HepG2 (cell line): ENCODE results near the gene CTAGE9. TPM values are rescaled to one million over a fixed set of nuclear protein-coding genes. Genes with fewer than 3 reads are reported as not detected.

Experiments
- AKAP8 ChIP-seq: sonication (generic); formaldehyde crosslinking; IDR thresholded peaks from 2 replicates; pipeline ENCODE4 v1.5.1; 2020; ENCODE audit warnings: mild to moderate bottlenecking, missing genetic modification reagents
- ARNTL ChIP-seq: sonication (generic); formaldehyde crosslinking; IDR thresholded peaks from 2 replicates; pipeline ENCODE4 v1.4.0; 2020; ENCODE audit warnings: mild to moderate bottlenecking, missing genetic modification reagents
- ATF7 ChIP-seq, 2 experiments: fragments of 450-650 bp in 1 of 2; sonication (generic) in 1 of 2; formaldehyde crosslinking in 1 of 2; IDR thresholded peaks; 2 replicates each; pipeline versions ENCODE4 v1.4.0 to v1.6.1; 2016 to 2020; ENCODE audit warnings: antibody characterized with exemption in 1 of 2, mild to moderate bottlenecking in 1 of 2, missing genetic modification reagents in 1 of 2
- FOXO1 ChIP-seq: sonication (generic); formaldehyde crosslinking; IDR thresholded peaks from 2 replicates; pipeline ENCODE4 v1.4.0; 2020; ENCODE audit warnings: missing genetic modification reagents
- MEIS1 ChIP-seq: sonication (generic); formaldehyde crosslinking; IDR thresholded peaks from 2 replicates; pipeline ENCODE4 v1.9.0; 2021; ENCODE audit warnings: mild to moderate bottlenecking, missing genetic modification reagents, moderate library complexity, borderline replicate concordance
- SP140L ChIP-seq: sonication (generic); formaldehyde crosslinking; IDR thresholded peaks from 2 replicates; pipeline ENCODE4 v1.4.0; 2020; ENCODE audit warnings: missing genetic modification reagents, borderline replicate concordance
- TGIF2 ChIP-seq: IDR thresholded peaks from 2 replicates; pipeline ENCODE4 v1.6.1; 2016; ENCODE audit warnings: control low read depth, missing compliant biosample characterization
- YEATS2 ChIP-seq: sonication (generic); formaldehyde crosslinking; IDR thresholded peaks from 2 replicates; pipeline ENCODE4 v1.4.0; 2020; ENCODE audit warnings: missing genetic modification reagents, borderline replicate concordance
- ZNF224 ChIP-seq: sonication (generic); formaldehyde crosslinking; IDR thresholded peaks from 2 replicates; pipeline ENCODE4 v1.5.0; 2020; ENCODE audit warnings: mild to moderate bottlenecking, missing genetic modification reagents
- ZNF225 ChIP-seq: sonication (generic); formaldehyde crosslinking; IDR thresholded peaks from 2 replicates; pipeline ENCODE4 v1.4.0; 2020; ENCODE audit warnings: mild to moderate bottlenecking, missing genetic modification reagents
- ZNF441 ChIP-seq: sonication (generic); formaldehyde crosslinking; IDR thresholded peaks from 2 replicates; pipeline ENCODE4 v1.7.0; 2021; ENCODE audit warnings: missing genetic modification reagents, borderline replicate concordance
- ZNF552 ChIP-seq: sonication (generic); formaldehyde crosslinking; IDR thresholded peaks from 2 replicates; pipeline ENCODE4 v1.9.0; 2022; ENCODE audit warnings: missing genetic modification reagents, mild to moderate bottlenecking, borderline replicate concordance
- ZNF788 ChIP-seq: sonication (generic); formaldehyde crosslinking; IDR thresholded peaks from 2 replicates; pipeline ENCODE4 v1.5.0; 2020; ENCODE audit warnings: mild to moderate bottlenecking, missing genetic modification reagents, borderline replicate concordance
- ZSCAN29 ChIP-seq: sonication (generic); formaldehyde crosslinking; conservative IDR thresholded peaks from 2 replicates; pipeline ENCODE4 v1.4.0; 2020; ENCODE audit warnings: mild to moderate bottlenecking, missing genetic modification reagents
- polyA plus RNA-seq, 8 experiments: library from polyadenylated mRNA; depleted of rRNA in 3 of 8; stranded (reverse) in 7 of 8; unstranded in 1 of 8; fragments of >200 nt; fragmentation: Illumina TruSeq in 4 of 8; extraction: Trizol in 4 of 8; gene quantifications; 2 replicates each; pipeline versions ENCODE4 v1.2.1 to v1.2.3, GENCODE V29; 2011 to 2016; ENCODE audit warnings: low read depth in 4 of 8, missing spikeins in 1 of 8, mixed read lengths in 1 of 8; ENCODE audit not compliant: insufficient read depth in 1 of 8
- total RNA-seq, 5 experiments: library from RNA; depleted of rRNA; stranded (reverse); fragments of >200 nt; fragmentation: Illumina TruSeq; extraction: Trizol; gene quantifications; 2 replicates each; pipeline ENCODE4 v1.2.3, GENCODE V29; 2016; ENCODE audit warnings: low read depth in 1 of 5
- TF ChIP-seq, protein P1 (sequence below): sonication (generic); formaldehyde crosslinking; IDR thresholded peaks from 2 replicates; pipeline ENCODE4 v1.5.1; 2020; ENCODE audit warnings: mild to moderate bottlenecking, missing genetic modification reagents, moderate library complexity
- TF ChIP-seq, protein P2 (sequence below), 2 experiments: sonication (generic) in 1 of 2; formaldehyde crosslinking in 1 of 2; IDR thresholded peaks; 2 replicates each; pipeline versions ENCODE4 v1.4.0 to v1.6.1; 2016 to 2020; ENCODE audit warnings: borderline replicate concordance in 1 of 2, low read depth in 1 of 2, mild to moderate bottlenecking in 1 of 2, missing genetic modification reagents in 1 of 2
- TF ChIP-seq, protein P3 (sequence below), 2 experiments: fragments of 450-650 bp in 1 of 2; sonication (generic) in 1 of 2; formaldehyde crosslinking; IDR thresholded peaks; 2 replicates each; pipeline versions ENCODE4 v1.5.0 to v1.8.0; 2020 to 2022; ENCODE audit warnings: mild to moderate bottlenecking in 1 of 2, missing genetic modification reagents in 1 of 2
- TF ChIP-seq, protein P4 (sequence below): IDR thresholded peaks from 2 replicates; pipeline ENCODE4 v1.6.1; 2016; ENCODE audit warnings: low read depth

Gene CTAGE9
- total and polyA plus RNA-seq, 2 of the 13 experiments (the other 11 are each of a cell fraction or from before 2014, with no cell fraction given), result not detected

DNA sequence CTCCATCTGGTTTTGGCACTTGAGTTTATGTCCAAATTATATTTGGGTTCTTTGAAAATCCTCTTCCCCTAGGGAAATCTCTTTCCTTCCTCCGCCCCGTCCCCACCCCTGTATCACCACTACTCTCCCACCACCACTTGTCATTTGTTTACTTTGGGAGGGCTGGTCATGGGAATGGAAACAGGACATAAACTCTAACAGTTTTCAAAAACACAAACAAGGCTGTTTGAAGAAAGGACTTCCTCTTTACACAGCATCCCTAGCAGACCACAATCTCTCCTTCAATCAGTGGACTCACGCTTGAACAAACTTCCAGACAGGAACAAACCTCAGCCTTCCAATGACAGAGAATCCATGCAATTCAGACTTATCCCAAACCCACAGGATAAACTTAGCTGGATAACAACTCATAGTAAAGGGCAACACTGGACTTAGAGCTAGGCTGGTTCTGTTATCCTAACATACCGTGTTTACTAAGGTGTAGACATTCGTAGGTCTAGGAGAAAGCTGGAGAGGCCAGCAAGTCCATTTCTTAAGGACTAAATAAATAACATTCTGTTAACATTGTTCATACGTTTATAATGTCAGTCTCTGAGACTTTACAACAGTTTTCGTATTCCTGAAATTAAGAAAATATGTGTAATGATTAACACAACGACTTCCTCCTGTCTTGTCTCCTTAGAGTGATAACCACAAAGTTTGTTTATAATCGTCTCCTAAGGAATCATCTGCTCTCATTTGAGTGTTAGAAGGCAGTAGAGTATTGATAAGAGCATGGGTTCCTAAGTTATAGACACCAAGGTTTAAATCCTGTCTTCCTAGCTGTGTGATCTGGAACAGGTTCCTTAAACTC is 44.1 kb upstream of the CTAGE9 start (continued):
- TF ChIP-seq, protein P1, sequence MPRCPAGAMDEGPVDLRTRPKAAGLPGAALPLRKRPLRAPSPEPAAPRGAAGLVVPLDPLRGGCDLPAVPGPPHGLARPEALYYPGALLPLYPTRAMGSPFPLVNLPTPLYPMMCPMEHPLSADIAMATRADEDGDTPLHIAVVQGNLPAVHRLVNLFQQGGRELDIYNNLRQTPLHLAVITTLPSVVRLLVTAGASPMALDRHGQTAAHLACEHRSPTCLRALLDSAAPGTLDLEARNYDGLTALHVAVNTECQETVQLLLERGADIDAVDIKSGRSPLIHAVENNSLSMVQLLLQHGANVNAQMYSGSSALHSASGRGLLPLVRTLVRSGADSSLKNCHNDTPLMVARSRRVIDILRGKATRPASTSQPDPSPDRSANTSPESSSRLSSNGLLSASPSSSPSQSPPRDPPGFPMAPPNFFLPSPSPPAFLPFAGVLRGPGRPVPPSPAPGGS (CRISPR knock-in tag), result 0 out of 2 replicates have a peak, but pooled peaks have one; percentile 39
- TF ChIP-seq AKAP8 (peak; percentile 73; the same call in 1 of the 2 replicates), YEATS2 (CRISPR knock-in tag) (no peak; the same call in 1 of the 2 replicates), FOXO1 (peak; percentile 96), ZNF788 (CRISPR knock-in tag) (peak; percentile 71; the same call in 1 of the 2 replicates), ARNTL (CRISPR knock-in tag) (peak; percentile 39), ATF7 (IDR thresholded peaks at IDR 0.05) (no peak), ATF7 (CRISPR knock-in tag; IDR thresholded peaks at IDR 0.05) (peak; percentile 51; the same call in 1 of the 2 replicates), MEIS1 (CRISPR knock-in tag) (peak; percentile 81), ZNF225 (no peak), ZNF552 (no peak), ZNF224 (CRISPR knock-in tag) (no peak), SP140L (CRISPR knock-in tag) (0 out of 2 replicates have a peak, but pooled peaks have one; percentile 35), TGIF2 (CRISPR knock-in tag) (no peak), ZNF441 (CRISPR knock-in tag) (peak; percentile 28; the same call in 1 of the 2 replicates), ZSCAN29 (0 out of 2 replicates have a peak, but pooled peaks have one; percentile 84)
- TF ChIP-seq, protein P2, sequence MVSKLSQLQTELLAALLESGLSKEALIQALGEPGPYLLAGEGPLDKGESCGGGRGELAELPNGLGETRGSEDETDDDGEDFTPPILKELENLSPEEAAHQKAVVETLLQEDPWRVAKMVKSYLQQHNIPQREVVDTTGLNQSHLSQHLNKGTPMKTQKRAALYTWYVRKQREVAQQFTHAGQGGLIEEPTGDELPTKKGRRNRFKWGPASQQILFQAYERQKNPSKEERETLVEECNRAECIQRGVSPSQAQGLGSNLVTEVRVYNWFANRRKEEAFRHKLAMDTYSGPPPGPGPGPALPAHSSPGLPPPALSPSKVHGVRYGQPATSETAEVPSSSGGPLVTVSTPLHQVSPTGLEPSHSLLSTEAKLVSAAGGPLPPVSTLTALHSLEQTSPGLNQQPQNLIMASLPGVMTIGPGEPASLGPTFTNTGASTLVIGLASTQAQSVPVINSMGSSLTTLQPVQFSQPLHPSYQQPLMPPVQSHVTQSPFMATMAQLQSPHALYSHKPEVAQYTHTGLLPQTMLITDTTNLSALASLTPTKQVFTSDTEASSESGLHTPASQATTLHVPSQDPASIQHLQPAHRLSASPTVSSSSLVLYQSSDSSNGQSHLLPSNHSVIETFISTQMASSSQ (IDR thresholded peaks at IDR 0.05; ENCODE audit: low read depth), result peak; percentile 70
- TF ChIP-seq, protein P2 (CRISPR knock-in tag; IDR thresholded peaks at IDR 0.05; ENCODE audit: borderline replicate concordance), result peak; percentile 91; the same call in 1 of the 2 replicates
- TF ChIP-seq, protein P3, sequence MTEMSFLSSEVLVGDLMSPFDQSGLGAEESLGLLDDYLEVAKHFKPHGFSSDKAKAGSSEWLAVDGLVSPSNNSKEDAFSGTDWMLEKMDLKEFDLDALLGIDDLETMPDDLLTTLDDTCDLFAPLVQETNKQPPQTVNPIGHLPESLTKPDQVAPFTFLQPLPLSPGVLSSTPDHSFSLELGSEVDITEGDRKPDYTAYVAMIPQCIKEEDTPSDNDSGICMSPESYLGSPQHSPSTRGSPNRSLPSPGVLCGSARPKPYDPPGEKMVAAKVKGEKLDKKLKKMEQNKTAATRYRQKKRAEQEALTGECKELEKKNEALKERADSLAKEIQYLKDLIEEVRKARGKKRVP (CRISPR knock-in tag; IDR thresholded peaks at IDR 0.05), result peak in 1 of 2 experiments; percentile 85; a peak in 2 of 4 replicates
- TF ChIP-seq, protein P4, sequence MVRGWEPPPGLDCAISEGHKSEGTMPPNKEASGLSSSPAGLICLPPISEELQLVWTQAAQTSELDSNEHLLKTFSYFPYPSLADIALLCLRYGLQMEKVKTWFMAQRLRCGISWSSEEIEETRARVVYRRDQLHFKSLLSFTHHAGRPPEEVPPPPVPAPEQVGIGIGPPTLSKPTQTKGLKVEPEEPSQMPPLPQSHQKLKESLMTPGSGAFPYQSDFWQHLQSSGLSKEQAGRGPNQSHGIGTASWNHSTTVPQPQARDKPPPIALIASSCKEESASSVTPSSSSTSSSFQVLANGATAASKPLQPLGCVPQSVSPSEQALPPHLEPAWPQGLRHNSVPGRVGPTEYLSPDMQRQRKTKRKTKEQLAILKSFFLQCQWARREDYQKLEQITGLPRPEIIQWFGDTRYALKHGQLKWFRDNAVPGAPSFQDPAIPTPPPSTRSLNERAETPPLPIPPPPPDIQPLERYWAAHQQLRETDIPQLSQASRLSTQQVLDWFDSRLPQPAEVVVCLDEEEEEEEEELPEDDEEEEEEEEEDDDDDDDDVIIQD, result peak; percentile 91
